Rectal smooth muscle tissue (tissue), 1 donor: ENCODE data around the gene HPS4.
"Not testable (repeated sequence)": the region's sequence is repeated elsewhere in the genome, so short reads cannot be mapped to it uniquely, and the experiment has no call there.

Experiments used
- H3K27ac ChIP-seq: one replicate; pipeline ENCODE4 v1.7.0; 2013; ENCODE audit warnings: low read depth, low read length, inconsistent platforms
- H3K27me3 ChIP-seq: one replicate; pipeline ENCODE4 v1.7.0; 2013; ENCODE audit warnings: low read length; ENCODE audit not compliant: control insufficient read depth, insufficient read depth
- H3K36me3 ChIP-seq: one replicate; pipeline ENCODE4 v1.7.0; 2013; ENCODE audit warnings: low read length; ENCODE audit not compliant: control insufficient read depth, insufficient read depth
- H3K4me1 ChIP-seq: one replicate; pipeline ENCODE4 v1.7.0; 2013; ENCODE audit warnings: low read length; ENCODE audit not compliant: control insufficient read depth, insufficient read depth
- H3K4me3 ChIP-seq: one replicate; pipeline ENCODE4 v1.7.0; 2013; ENCODE audit warnings: low read length
- H3K9ac ChIP-seq: one replicate; pipeline ENCODE4 v1.7.0; 2013; ENCODE audit warnings: low read length

HPS4 gene

DNA sequence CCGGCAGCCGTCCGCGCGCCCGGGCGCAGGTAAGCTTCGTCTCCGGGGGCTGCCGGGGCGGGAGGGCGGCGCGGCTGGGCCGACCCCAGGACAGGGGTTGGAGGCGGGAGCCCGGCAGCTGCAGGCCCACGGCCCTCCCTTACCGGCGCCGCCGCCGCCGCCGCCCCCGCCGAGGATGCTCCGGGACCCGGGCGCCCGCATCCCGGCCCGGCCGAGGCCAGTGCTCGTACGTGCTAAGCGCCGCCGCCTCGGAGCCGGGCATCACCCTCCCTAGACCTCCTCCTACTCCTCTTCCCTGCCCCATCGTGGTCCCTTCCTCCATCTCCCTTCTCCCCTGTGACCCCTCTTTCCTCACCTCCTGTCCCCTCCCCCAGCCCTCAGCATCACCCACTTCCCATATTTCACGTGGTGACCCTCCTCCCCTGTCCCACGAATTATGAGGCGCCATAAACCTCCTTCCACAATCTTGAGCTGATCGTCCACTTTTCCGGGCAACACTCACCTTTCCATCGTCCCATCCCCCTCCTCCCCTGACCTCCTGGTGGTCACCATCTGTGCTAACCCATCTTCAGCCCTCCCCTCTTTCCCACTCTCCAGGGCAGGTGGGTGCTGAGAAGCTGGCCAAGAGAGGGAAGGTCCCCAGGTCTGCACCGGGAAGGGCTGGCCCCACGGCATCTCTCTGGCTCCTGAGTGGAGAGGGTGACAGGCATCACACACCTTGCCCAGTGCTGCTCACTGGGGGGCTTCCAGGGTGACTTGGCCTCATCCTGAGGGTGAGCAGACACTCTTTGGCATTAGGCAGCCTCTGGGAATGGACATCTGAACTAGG is 53.9 kb downstream of the HPS4 start:
- no peak overlapping the region for H3K27ac ChIP-seq
- peak overlapping the region; percentile 72 for H3K4me3 ChIP-seq
- H3K9ac ChIP-seq = no peak overlapping the region
- no peaks in the 10 kb centered on the region for H3K4me1 ChIP-seq
- no peaks in the 10 kb centered on the region for H3K27me3 ChIP-seq
- no peaks in the 10 kb centered on the region for H3K36me3 ChIP-seq

GRCh38 chr22:26428515-26429457 is 54.8 kb downstream of the HPS4 start, which contains the start of gene ASPHD2:
TSS of gene ASPHD2 (plus strand) at chr22:26429260. CDS start at chr22:26433616, 4,356 bp downstream.
- H3K27me3 ChIP-seq = no peaks in the 10 kb centered on the region
- peak within 1 kb of the TSS; percentile 68 for H3K27ac ChIP-seq
- no peaks in the 10 kb centered on the region for H3K4me1 ChIP-seq
- H3K4me3 ChIP-seq = peak within 1 kb of the TSS; percentile 72
- no peaks in the 10 kb centered on the region for H3K36me3 ChIP-seq
- peak within 1 kb of the TSS; percentile 39 for H3K9ac ChIP-seq

DNA sequence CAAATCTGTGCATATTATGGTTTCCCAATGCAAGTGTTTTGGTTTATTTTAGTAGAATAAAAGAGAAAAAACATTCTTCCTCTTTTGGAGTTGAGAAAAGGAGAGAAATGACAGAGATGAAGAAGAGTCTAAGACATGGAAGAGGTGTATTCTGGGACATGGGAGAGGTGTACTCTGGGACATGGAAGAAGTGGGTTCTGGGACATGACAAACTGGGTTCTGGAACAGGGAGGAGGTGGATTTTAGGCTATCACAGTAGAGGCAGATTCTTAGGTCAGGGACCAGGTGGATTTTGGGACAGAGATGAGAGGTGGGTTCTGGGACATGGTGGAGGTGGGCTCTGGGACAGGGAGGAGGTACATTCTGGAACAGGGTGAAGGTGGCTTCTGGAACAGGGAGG is 56.7 kb downstream of the HPS4 start:
- Histone ChIP-seq H3K36me3 (no peaks in the 10 kb centered on the region), H3K4me1 (no peaks in the 10 kb centered on the region), H3K27me3 (no peaks in the 10 kb centered on the region), H3K9ac (no peak overlapping the region), H3K27ac (no peak overlapping the region), H3K4me3 (no peak overlapping the region)

DNA sequence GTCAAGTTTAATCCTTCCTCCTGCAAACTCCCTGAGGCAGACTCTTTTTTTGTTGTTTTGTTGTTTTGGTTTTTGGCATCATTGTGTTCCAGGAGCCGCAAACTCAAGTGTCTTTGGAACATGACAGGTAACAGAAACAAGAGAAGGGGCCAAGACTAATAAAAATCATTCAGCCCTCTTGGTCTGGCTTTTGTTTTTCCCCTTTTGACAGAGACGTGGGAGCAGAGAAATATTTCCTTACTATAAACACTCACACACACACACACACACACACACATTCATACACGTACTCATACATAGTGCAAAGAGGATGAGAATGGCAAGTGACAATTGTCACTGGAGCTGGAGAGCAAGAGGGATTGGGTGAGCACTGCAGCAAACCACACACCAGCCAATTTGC is 65.0 kb downstream of the HPS4 start:
- H3K4me1 ChIP-seq = peaks cover 24% of the 10 kb centered on the region
- H3K27ac ChIP-seq = no peak overlapping the region
- H3K36me3 ChIP-seq = no peaks in the 10 kb centered on the region
- no peak overlapping the region for H3K9ac ChIP-seq
- H3K4me3 ChIP-seq = no peak overlapping the region
- H3K27me3 ChIP-seq = no peaks in the 10 kb centered on the region

GRCh38 chr22:26417406-26417805 is 66.2 kb downstream of the HPS4 start:
- H3K27ac ChIP-seq = peak overlapping the region; percentile 24
- H3K27me3 ChIP-seq = no peaks in the 10 kb centered on the region
- H3K9ac ChIP-seq = no peak overlapping the region
- H3K4me1 ChIP-seq = peaks cover 24% of the 10 kb centered on the region
- H3K4me3 ChIP-seq = no peak overlapping the region
- no peaks in the 10 kb centered on the region for H3K36me3 ChIP-seq

DNA sequence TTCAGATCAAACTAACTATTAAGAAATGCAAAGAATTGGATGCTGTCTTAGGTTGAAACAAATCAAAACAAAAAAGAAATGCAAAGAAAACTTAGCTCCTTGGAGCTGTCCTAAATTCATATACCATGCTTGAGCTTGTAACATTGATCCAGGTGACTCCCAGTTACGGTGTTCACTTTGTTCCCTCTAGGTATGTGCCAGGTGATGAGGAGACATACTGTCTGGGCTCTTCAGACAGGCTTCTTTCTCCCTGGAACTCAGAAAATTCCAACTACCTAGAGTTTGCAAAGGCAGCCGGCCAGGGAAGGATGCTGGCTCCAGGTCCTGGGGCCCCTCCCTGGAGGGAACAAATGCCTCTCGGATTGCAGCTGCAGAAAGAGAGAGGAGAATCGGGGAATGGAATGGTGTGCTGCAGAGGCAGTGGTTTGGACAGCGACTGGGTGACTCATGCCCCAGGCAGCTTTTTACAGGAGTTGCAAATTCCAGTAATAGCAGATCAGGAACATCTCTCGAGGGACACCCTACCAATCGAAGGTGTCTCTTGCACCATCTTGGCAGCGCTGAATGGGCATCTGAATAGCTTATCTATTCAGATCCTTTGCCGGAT is 66.8 kb downstream of the HPS4 start:
- no peak overlapping the region for H3K9ac ChIP-seq
- H3K4me3 ChIP-seq = no peak overlapping the region
- H3K27me3 ChIP-seq = no peaks in the 10 kb centered on the region
- H3K27ac ChIP-seq = no peak overlapping the region
- no peaks in the 10 kb centered on the region for H3K36me3 ChIP-seq
- peaks cover 24% of the 10 kb centered on the region for H3K4me1 ChIP-seq

- H3K9ac ChIP-seq = no peak overlapping the region
- H3K36me3 ChIP-seq = no peaks in the 10 kb centered on the region
- no peaks in the 10 kb centered on the region for H3K27me3 ChIP-seq
- no peak overlapping the region for H3K27ac ChIP-seq
- peaks cover 24% of the 10 kb centered on the region for H3K4me1 ChIP-seq
- H3K4me3 ChIP-seq = no peak overlapping the region
Measured at GRCh38 chr22:26416256-26416655, 67.3 kb downstream of the HPS4 start.

DNA sequence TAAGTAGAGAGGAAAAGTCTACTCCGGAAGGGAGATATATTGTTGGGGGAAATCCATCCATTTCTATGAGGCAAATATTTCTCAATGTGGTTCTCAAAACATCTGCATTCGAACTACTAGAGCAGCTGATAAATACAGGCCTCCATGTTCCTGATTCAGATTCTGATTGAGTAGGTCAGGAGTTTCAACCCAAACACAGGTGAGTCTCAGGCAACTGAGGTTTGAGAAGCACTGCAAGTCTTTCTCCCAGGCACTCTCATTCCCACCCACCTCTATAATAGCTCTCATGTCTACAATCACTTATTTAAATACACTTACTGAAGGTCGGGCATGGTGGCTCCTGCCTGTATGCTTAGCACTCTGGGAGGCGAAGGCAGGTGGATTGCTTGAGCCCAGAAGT is 69.2 kb downstream of the HPS4 start:
- H3K36me3 ChIP-seq = no peaks in the 10 kb centered on the region
- H3K4me3 ChIP-seq = no peak overlapping the region
- no peaks in the 10 kb centered on the region for H3K27me3 ChIP-seq
- no peak overlapping the region for H3K9ac ChIP-seq
- H3K4me1 ChIP-seq = peaks cover 17% of the 10 kb centered on the region
- no peak overlapping the region for H3K27ac ChIP-seq

GRCh38 chr22:26410386-26410785 is 73.2 kb downstream of the HPS4 start:
- Histone ChIP-seq H3K27me3 (no peaks in the 10 kb centered on the region), H3K27ac (no peak overlapping the region), H3K4me1 (no peaks in the 10 kb centered on the region), H3K9ac (no peak overlapping the region), H3K36me3 (no peaks in the 10 kb centered on the region), H3K4me3 (no peak overlapping the region)

DNA sequence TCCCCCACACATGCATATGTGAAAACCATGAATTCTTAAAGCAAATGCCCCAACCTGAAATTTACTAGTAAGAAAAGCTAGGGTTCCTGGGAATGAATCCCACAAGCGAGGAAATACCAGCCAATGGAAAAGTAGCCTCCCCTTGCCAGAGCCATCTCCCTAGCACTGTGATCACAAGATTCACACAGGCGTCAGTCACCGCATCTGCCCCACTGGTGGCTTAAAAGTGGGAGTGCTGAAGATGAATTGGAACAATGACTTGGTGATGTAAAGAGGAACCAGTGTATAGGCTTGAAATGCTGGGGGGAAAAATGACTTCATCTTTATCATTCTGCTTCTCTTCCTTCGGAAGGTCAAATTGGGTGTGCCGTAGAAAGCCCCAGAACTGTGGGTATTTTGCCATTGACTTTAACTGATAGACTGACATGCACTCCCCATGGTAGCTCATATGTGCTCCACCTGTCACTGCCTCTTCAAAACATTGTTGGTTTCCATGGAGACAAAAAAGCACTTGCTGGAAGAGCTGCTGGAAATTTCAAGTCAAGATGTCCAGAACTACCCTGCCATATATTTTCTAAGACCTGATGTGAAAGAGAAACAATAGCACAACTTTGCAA is 73.8 kb downstream of the HPS4 start:
- Histone ChIP-seq H3K27ac (no peak overlapping the region), H3K4me3 (no peak overlapping the region), H3K27me3 (no peaks in the 10 kb centered on the region), H3K4me1 (no peaks in the 10 kb centered on the region), H3K9ac (no peak overlapping the region), H3K36me3 (no peaks in the 10 kb centered on the region)

- not testable (repeated sequence) for H3K36me3 ChIP-seq, H3K27me3 ChIP-seq
Measured at GRCh38 chr22:26408562-26409220, 74.9 kb downstream of the HPS4 start.

More at GRCh38 chr22:26408562-26409220, 74.9 kb downstream of the HPS4 start:
- not testable (repeated sequence) for H3K9ac ChIP-seq, H3K4me1 ChIP-seq, H3K27ac ChIP-seq, H3K4me3 ChIP-seq
